NCI-H2107 treated with DMSO at 0.1 percent for 48 hours (cell line): ENCODE results near the gene KCTD1.

Source experiments
- DNase-seq: peaks from one replicate; lab custom pipeline; 2025; ENCODE audit not compliant: unreplicated experiment; lab: John Stamatoyannopoulos, UW

The KCTD1 gene

GRCh38 chr18:26549263-26550094 is 1.1 kb upstream of the KCTD1 start:
- no peak for DNase-seq

- DNase-seq = no peak
These were observed 523 bp downstream of the KCTD1 start for GRCh38 chr18:26547646-26548414.

- no peak for DNase-seq
These were observed 1.3 kb downstream of the KCTD1 start for GRCh38 chr18:26546875-26547645.

- DNase-seq = no peak
These were observed 2.0 kb downstream of the KCTD1 start for GRCh38 chr18:26546170-26546874.

- DNase-seq = no peak
These were observed 2.8 kb downstream of the KCTD1 start for GRCh38 chr18:26545335-26546123.

- no peak for DNase-seq
These were observed 3.9 kb downstream of the KCTD1 start for GRCh38 chr18:26544451-26544850.

GRCh38 chr18:26543373-26543772 is 5.0 kb downstream of the KCTD1 start:
- DNase-seq = no peak

- no peak for DNase-seq
These were observed 8.2 kb downstream of the KCTD1 start for GRCh38 chr18:26540043-26540628.

GRCh38 chr18:26538524-26538923 is 9.8 kb downstream of the KCTD1 start:
- DNase-seq = no peak

GRCh38 chr18:26536664-26537063 is 11.7 kb downstream of the KCTD1 start:
- no peak for DNase-seq

GRCh38 chr18:26536032-26536431 is 12.3 kb downstream of the KCTD1 start:
- no peak for DNase-seq

GRCh38 chr18:26535630-26536029 is 12.7 kb downstream of the KCTD1 start:
- DNase-seq = no peak

GRCh38 chr18:26532367-26533340 is 15.7 kb downstream of the KCTD1 start:
- no peak for DNase-seq

GRCh38 chr18:26531605-26532298 is 16.6 kb downstream of the KCTD1 start:
- no peak for DNase-seq

- DNase-seq = no peak
These were observed 21.5 kb downstream of the KCTD1 start for GRCh38 chr18:26526966-26527234.

GRCh38 chr18:26526128-26526965 is 22.0 kb downstream of the KCTD1 start:
- no peak for DNase-seq
